ENCODE data around the gene DLL4. TPM values are rescaled to one million over a fixed set of nuclear protein-coding genes. Genes with fewer than 3 reads are reported as not detected.
A peak's percentile ranks its signal among the peaks of the same experiment; 100 is the strongest.

The DLL4 gene
- total RNA-seq, 1 experiment from 2014 or later: 0.11 TPM

DNA sequence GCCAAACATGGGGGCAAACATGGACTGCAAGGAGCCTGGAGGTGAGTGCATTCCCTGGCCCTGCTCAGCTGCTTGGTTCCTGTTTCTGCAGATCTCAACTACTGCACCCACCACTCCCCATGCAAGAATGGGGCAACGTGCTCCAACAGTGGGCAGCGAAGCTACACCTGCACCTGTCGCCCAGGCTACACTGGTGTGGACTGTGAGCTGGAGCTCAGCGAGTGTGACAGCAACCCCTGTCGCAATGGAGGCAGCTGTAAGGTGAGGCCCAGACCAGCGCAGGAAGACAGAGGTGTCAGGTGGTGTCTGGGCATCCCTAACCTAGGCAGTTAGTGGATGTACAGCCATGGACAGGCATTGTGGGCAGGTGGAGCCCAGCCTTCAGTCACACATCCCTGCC lies 5.3 kb downstream of the DLL4 start:
- intact Hi-C loops (cut with micrococcal nuclease; ENCODE audit: unreplicated experiment): no loop called here
- H3K9me3 ChIP-seq (ENCODE audit: low read depth, low read length, poor library complexity, severe bottlenecking): no peaks in the 10 kb centered on the region
- BruUV-seq (replicated peaks): no TSS peak
- no peaks in the 10 kb centered on the region for H3K36me3 ChIP-seq (ENCODE audit: insufficient read depth, low read length, poor library complexity, severe bottlenecking)
- TF ChIP-seq CTCF (conservative IDR thresholded peaks at IDR 0.05; ENCODE audit: low read depth, low read length): no peak
- no peak for TF ChIP-seq EZH2 (IDR thresholded peaks at IDR 0.05; ENCODE audit: borderline replicate concordance, low read depth, low read length, poor library complexity, severe bottlenecking)
- H3K4me3 ChIP-seq (ENCODE audit: low read depth, low read length, poor library complexity, severe bottlenecking): no peak overlapping the region
- ChIA-PET CTCF (interaction anchor here (0.6 kb wide), 1 partner anchor 381 kb away, joined by 4 read pairs; no protein-coding TSS in a partner anchor), POLR2A (ENCODE audit: low non-redundant PET) (no interaction called here)
- H3K4me1 ChIP-seq (ENCODE audit: insufficient read depth, low read length, poor library complexity, severe bottlenecking): peaks cover 25% of the 10 kb centered on the region
- peaks cover 19% of the 10 kb centered on the region for H3K27me3 ChIP-seq (replicated peaks; ENCODE audit: insufficient read depth, low read depth, low read length, poor library complexity)
- DNase-seq (ENCODE audit: low spot score): no peak
- no peak overlapping the region for H3K27ac ChIP-seq (ENCODE audit: low read depth, low read length, poor library complexity, severe bottlenecking)

DNA sequence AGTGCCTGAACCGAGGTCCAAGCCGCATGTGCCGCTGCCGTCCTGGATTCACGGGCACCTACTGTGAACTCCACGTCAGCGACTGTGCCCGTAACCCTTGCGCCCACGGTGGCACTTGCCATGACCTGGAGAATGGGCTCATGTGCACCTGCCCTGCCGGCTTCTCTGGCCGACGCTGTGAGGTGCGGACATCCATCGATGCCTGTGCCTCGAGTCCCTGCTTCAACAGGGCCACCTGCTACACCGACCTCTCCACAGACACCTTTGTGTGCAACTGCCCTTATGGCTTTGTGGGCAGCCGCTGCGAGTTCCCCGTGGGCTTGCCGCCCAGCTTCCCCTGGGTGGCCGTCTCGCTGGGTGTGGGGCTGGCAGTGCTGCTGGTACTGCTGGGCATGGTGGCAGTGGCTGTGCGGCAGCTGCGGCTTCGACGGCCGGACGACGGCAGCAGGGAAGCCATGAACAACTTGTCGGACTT lies 7.1 kb downstream of the DLL4 start:
- H3K36me3 ChIP-seq (ENCODE audit: insufficient read depth, low read length, poor library complexity, severe bottlenecking): no peaks in the 10 kb centered on the region
- intact Hi-C loops (cut with micrococcal nuclease; ENCODE audit: unreplicated experiment): no loop called here
- POLR2A ChIA-PET (ENCODE audit: low non-redundant PET): no interaction called here

DNA sequence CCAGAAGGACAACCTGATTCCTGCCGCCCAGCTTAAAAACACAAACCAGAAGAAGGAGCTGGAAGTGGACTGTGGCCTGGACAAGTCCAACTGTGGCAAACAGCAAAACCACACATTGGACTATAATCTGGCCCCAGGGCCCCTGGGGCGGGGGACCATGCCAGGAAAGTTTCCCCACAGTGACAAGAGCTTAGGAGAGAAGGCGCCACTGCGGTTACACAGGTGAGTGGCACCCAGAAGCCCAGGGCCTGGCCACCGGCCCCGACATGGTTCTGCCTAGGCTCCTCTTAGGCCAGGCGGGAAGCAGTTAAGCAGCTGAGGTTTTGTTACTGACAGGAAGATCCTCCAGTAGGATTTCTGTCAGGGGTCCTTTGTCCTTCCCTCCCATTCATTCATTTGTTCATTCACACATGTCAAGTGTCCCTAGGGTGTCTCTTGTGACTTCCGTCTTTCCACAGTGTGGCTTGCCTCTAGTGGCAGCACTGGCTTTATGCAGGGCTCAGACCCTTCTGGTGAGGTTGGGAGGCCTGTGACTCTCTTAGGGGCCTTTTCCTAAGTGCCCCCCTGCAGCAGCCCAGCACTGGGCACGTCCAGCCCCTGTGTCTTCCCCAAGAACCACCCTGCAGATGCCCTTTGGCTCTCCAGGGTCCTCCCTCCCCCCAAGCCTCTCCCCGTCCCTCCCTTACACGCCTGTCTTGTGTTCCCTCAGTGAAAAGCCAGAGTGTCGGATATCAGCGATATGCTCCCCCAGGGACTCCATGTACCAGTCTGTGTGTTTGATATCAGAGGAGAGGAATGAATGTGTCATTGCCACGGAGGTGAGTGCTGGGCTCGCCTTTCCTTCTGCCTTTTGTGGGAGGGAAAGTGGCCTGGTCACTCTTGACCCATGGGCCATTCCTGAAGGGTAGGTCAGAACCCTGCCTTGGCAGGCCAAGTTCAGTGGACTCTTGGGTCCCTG lies 7.8 kb downstream of the DLL4 start:
- no TSS peak for BruUV-seq (replicated peaks)
- no peaks in the 10 kb centered on the region for H3K36me3 ChIP-seq (ENCODE audit: insufficient read depth, low read length, poor library complexity, severe bottlenecking)
- ChIA-PET CTCF (no interaction called here), POLR2A (ENCODE audit: low non-redundant PET) (no interaction called here)
- H3K4me1 ChIP-seq (ENCODE audit: insufficient read depth, low read length, poor library complexity, severe bottlenecking): peaks cover 29% of the 10 kb centered on the region
- peak overlapping the region; percentile 21 for H3K27ac ChIP-seq (ENCODE audit: low read depth, low read length, poor library complexity, severe bottlenecking)
- no peak overlapping the region for H3K4me3 ChIP-seq (ENCODE audit: low read depth, low read length, poor library complexity, severe bottlenecking)
- H3K9me3 ChIP-seq (ENCODE audit: low read depth, low read length, poor library complexity, severe bottlenecking): no peaks in the 10 kb centered on the region
- peak; percentile 87 for DNase-seq (ENCODE audit: low spot score)
- intact Hi-C loops (cut with micrococcal nuclease; ENCODE audit: unreplicated experiment): no loop called here
- TF ChIP-seq CTCF (conservative IDR thresholded peaks at IDR 0.05; ENCODE audit: low read depth, low read length): peak; percentile 46; the same call in 1 of the 2 replicates
- no peak for TF ChIP-seq EZH2 (IDR thresholded peaks at IDR 0.05; ENCODE audit: borderline replicate concordance, low read depth, low read length, poor library complexity, severe bottlenecking)
- H3K27me3 ChIP-seq (replicated peaks; ENCODE audit: insufficient read depth, low read depth, low read length, poor library complexity): no peaks in the 10 kb centered on the region

More for the DNA sequence above, 7.1 kb downstream of the DLL4 start:
- Histone ChIP-seq H3K4me3 (ENCODE audit: low read depth, low read length, poor library complexity, severe bottlenecking) (no peak overlapping the region), H3K27ac (ENCODE audit: low read depth, low read length, poor library complexity, severe bottlenecking) (no peak overlapping the region), H3K4me1 (ENCODE audit: insufficient read depth, low read length, poor library complexity, severe bottlenecking) (peaks cover 25% of the 10 kb centered on the region), H3K9me3 (ENCODE audit: low read depth, low read length, poor library complexity, severe bottlenecking) (no peaks in the 10 kb centered on the region), H3K27me3 (replicated peaks; ENCODE audit: insufficient read depth, low read depth, low read length, poor library complexity) (peaks cover 1% of the 10 kb centered on the region)
- DNase-seq (ENCODE audit: low spot score): no peak
- no TSS peak for BruUV-seq (replicated peaks)
- no peak for TF ChIP-seq CTCF (conservative IDR thresholded peaks at IDR 0.05; ENCODE audit: low read depth, low read length)
- TF ChIP-seq EZH2 (IDR thresholded peaks at IDR 0.05; ENCODE audit: borderline replicate concordance, low read depth, low read length, poor library complexity, severe bottlenecking): no peak
- CTCF ChIA-PET: no interaction called here

Measured in A673 (cell line).